Skeletal muscle tissue (tissue), 4 donors: ENCODE results near the gene METTL24. TPM values are rescaled to one million over a fixed set of nuclear protein-coding genes. Genes with fewer than 3 reads are reported as not detected.

Experiments used
- H3K27ac ChIP-seq: one replicate; pipeline ENCODE4 v1.7.0; 2013; ENCODE audit warnings: mild to moderate bottlenecking, low read depth, low read length, inconsistent platforms
- H3K27me3 ChIP-seq, 3 donors: one replicate each; pipeline ENCODE4 v1.7.0; 2013; ENCODE audit warnings: low read length in 3 of 3; ENCODE audit not compliant: control insufficient read depth in 3 of 3, insufficient read depth in 3 of 3
- H3K36me3 ChIP-seq, 3 donors: one replicate each; pipeline ENCODE4 v1.7.0; 2013; ENCODE audit warnings: low read length in 3 of 3; ENCODE audit not compliant: control insufficient read depth in 3 of 3, insufficient read depth in 3 of 3
- H3K4me1 ChIP-seq, 3 donors: one replicate each; pipeline ENCODE4 v1.7.0; 2013; ENCODE audit warnings: low read length in 3 of 3, mild to moderate bottlenecking in 3 of 3; ENCODE audit not compliant: control insufficient read depth in 3 of 3, insufficient read depth in 3 of 3
- H3K4me3 ChIP-seq, 3 donors: one replicate each; pipeline ENCODE4 v1.7.0; 2013; ENCODE audit warnings: low read length in 3 of 3
- H3K9ac ChIP-seq, 3 donors: one replicate each; pipeline ENCODE4 v1.7.0; 2013; ENCODE audit warnings: low read length in 3 of 3, mild to moderate bottlenecking in 3 of 3, moderate library complexity in 2 of 3, low read depth in 1 of 3
- H3K9me3 ChIP-seq, 3 donors: one replicate each; pipeline ENCODE4 v1.7.0; 2013; ENCODE audit warnings: low read length in 3 of 3; ENCODE audit not compliant: control insufficient read depth in 3 of 3
- total RNA-seq: library from RNA; depleted of rRNA; stranded (reverse); fragments of >200 nt; gene quantifications from one replicate; pipeline ENCODE4 v1.2.3, GENCODE V29; 2014
- donor health status: Osteomylitis.

The METTL24 gene
- total RNA-seq, 1 donor from 2014 or later, result 0.52 TPM

DNA sequence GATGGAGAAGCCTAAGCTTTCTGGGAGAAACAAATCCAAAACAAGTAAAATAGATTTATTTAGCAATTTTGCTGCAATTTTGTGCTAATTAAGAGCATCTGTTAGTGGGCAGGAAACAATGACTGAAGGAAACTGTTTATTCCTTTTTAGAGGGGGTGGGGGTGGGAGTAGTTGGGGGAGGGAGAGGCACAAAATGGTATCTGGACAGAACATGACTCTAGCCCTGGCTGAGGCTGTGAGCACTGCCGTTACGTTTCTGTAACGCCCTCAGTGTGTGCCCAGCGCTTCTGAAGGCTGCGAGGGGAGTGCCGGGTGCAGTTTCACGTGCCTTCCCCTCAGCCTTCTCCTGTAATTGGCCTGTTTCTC lies 28.8 kb downstream of the METTL24 start:
- no peaks in the 10 kb centered on the region for H3K36me3 ChIP-seq
- no peak overlapping the region for H3K9ac ChIP-seq
- H3K27ac ChIP-seq, result no peak overlapping the region
- no peaks in the 10 kb centered on the region for H3K27me3 ChIP-seq
- peaks cover 0 to 5% (median 2%) of the 10 kb centered on the region in 3 donors for H3K4me1 ChIP-seq
- no peaks in the 10 kb centered on the region for H3K9me3 ChIP-seq
- peak overlapping the region in 1 of 3 donors; percentile 23 for H3K4me3 ChIP-seq

- peaks cover 0 to 5% (median 2%) of the 10 kb centered on the region in 3 donors for H3K4me1 ChIP-seq
- H3K4me3 ChIP-seq, result no peak overlapping the region
- no peak overlapping the region for H3K27ac ChIP-seq
- no peaks in the 10 kb centered on the region for H3K27me3 ChIP-seq
- H3K36me3 ChIP-seq, result no peaks in the 10 kb centered on the region
- H3K9ac ChIP-seq, result no peak overlapping the region
- no peaks in the 10 kb centered on the region for H3K9me3 ChIP-seq
Observed at GRCh38 chr6:110328259-110328658, 29.9 kb downstream of the METTL24 start.

DNA sequence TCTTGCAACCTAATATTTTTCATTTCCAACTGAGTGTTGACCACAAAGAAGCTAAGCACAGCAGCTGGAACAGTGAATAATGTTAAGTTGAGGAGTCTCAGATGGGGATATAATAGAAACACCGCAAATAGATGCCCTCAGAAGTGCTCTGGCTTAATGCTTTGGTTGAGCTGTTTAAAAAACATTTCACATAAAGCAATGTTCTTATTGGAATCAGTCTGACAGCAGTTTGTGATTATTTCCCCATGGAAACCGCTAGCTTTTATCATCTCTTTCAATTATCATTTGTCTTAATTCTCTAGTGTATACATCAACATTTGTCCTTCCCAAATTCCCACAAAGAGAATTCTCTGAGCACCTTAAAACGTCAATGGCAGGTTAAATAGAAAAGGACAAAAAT lies 30.8 kb downstream of the METTL24 start:
- Histone ChIP-seq H3K27me3 (no peaks in the 10 kb centered on the region), H3K4me3 (no peak overlapping the region), H3K4me1 (peaks cover 0 to 5% (median 2%) of the 10 kb centered on the region in 3 donors), H3K36me3 (no peaks in the 10 kb centered on the region), H3K9ac (no peak overlapping the region), H3K27ac (no peak overlapping the region), H3K9me3 (no peaks in the 10 kb centered on the region)

- no peaks in the 10 kb centered on the region for H3K27me3 ChIP-seq
- no peaks in the 10 kb centered on the region for H3K36me3 ChIP-seq
- H3K4me1 ChIP-seq, result peaks cover 0 to 5% (median 2%) of the 10 kb centered on the region in 3 donors
- H3K9me3 ChIP-seq, result no peaks in the 10 kb centered on the region
- H3K4me3 ChIP-seq, result no peak overlapping the region
- no peak overlapping the region for H3K9ac ChIP-seq
- H3K27ac ChIP-seq, result no peak overlapping the region
Observed at GRCh38 chr6:110326609-110327008, 31.5 kb downstream of the METTL24 start.

DNA sequence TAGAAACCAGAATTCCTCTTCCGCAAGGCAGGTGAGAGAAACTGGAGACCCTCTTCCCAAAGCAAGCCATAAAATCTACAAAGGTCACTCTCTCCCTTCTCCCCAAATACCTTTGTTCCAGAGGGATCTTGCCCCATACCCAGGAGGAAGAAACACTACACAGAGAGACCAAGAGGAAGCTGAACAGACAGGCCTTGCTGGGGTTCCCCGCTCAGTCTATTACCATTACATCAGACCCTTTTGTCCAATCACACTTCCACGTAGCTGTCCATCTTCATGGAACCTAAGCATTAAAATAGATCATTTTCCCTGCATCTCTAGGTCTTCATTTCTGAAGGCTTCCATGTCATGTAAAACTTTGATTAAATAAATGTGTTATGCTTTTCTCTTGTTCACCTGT lies 32.1 kb downstream of the METTL24 start:
- no peaks in the 10 kb centered on the region for H3K27me3 ChIP-seq
- H3K9ac ChIP-seq, result no peak overlapping the region
- no peak overlapping the region for H3K27ac ChIP-seq
- no peaks in the 10 kb centered on the region for H3K36me3 ChIP-seq
- H3K9me3 ChIP-seq, result no peaks in the 10 kb centered on the region
- H3K4me1 ChIP-seq, result peaks cover 0 to 5% (median 2%) of the 10 kb centered on the region in 3 donors
- no peak overlapping the region for H3K4me3 ChIP-seq

- H3K36me3 ChIP-seq, result no peaks in the 10 kb centered on the region
- H3K4me3 ChIP-seq, result no peak overlapping the region
- peaks cover 0 to 5% (median 2%) of the 10 kb centered on the region in 3 donors for H3K4me1 ChIP-seq
- no peaks in the 10 kb centered on the region for H3K27me3 ChIP-seq
- no peak overlapping the region for H3K27ac ChIP-seq
- no peaks in the 10 kb centered on the region for H3K9me3 ChIP-seq
- no peak overlapping the region for H3K9ac ChIP-seq
Observed at GRCh38 chr6:110325197-110325596, 33.0 kb downstream of the METTL24 start.

DNA sequence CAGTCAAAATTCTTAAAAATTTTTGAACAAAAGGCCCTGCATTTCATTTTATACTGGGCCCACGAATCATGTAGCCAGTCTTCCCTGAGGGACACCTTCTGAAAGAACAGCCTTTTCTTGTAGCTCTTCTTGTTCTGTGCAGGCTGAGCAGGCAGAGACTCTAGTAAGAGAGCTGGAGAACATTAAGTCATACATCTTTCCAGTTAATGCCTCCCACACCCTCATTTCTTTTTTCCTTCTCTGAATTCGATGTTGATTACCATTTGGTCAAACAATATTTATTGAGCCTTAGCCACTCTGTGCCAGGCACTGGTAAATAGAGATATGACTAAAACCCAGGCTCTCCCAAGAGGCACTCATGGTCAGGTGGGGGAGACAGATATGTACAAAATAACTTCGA lies 33.6 kb downstream of the METTL24 start:
- Histone ChIP-seq H3K27ac (no peak overlapping the region), H3K9ac (no peak overlapping the region)

DNA sequence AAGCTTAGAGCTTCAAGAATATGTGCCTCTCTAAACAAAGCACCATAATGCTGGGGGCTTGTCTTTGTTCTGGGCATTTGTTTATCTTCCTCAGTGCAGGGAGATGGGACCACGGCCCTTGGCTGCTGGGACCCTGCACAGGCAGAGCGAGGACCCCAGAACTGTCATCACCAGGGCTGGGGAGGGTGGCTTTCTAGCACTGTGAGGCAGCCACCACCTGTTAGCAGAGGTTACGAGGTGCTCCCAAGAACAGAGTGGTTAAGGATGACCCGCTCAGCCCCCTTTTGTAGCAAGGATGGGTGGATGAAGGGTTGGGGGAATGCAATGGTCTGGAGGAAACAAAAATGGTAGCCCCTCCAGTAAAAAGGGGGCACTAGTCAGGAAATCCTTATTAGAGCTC lies 34.9 kb downstream of the METTL24 start:
- Histone ChIP-seq H3K36me3 (no peaks in the 10 kb centered on the region), H3K4me3 (no peak overlapping the region), H3K4me1 (peaks cover 0 to 5% (median 2%) of the 10 kb centered on the region in 3 donors), H3K9me3 (no peaks in the 10 kb centered on the region), H3K9ac (no peak overlapping the region), H3K27ac (no peak overlapping the region), H3K27me3 (no peaks in the 10 kb centered on the region)

More for the DNA sequence above, 33.6 kb downstream of the METTL24 start:
- Histone ChIP-seq H3K4me3 (no peak overlapping the region), H3K9me3 (no peaks in the 10 kb centered on the region), H3K36me3 (no peaks in the 10 kb centered on the region), H3K4me1 (peaks cover 0 to 5% (median 2%) of the 10 kb centered on the region in 3 donors), H3K27me3 (no peaks in the 10 kb centered on the region)

DNA sequence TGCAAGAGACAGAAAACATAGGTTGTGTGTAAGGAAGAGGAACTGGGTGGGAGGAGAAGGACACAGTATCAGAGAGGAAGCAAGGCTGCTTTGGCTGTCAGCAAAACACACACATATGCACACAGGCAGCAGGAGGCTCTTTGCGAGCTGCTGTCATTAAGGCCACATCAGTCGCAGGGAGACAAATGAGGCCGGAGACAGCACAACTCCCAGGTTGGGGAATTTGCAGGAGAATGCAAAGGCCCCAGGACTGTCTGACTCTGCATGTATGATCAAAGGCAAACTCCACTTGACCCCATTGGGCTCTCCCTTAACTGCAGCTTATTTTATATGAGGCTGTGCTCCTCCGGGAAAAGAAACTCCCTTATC lies 35.3 kb downstream of the METTL24 start:
- H3K4me1 ChIP-seq, result peaks cover 0 to 5% (median 2%) of the 10 kb centered on the region in 3 donors
- H3K36me3 ChIP-seq, result no peaks in the 10 kb centered on the region
- no peak overlapping the region for H3K9ac ChIP-seq
- H3K9me3 ChIP-seq, result no peaks in the 10 kb centered on the region
- H3K27ac ChIP-seq, result no peak overlapping the region
- H3K27me3 ChIP-seq, result no peaks in the 10 kb centered on the region
- no peak overlapping the region for H3K4me3 ChIP-seq

- no peak overlapping the region for H3K9ac ChIP-seq
- H3K27ac ChIP-seq, result no peak overlapping the region
- H3K4me1 ChIP-seq, result peaks cover 0 to 5% (median 2%) of the 10 kb centered on the region in 3 donors
- no peaks in the 10 kb centered on the region for H3K9me3 ChIP-seq
- H3K36me3 ChIP-seq, result no peaks in the 10 kb centered on the region
- H3K27me3 ChIP-seq, result no peaks in the 10 kb centered on the region
- no peak overlapping the region for H3K4me3 ChIP-seq
Observed at GRCh38 chr6:110322151-110322873, 35.8 kb downstream of the METTL24 start.
